SW480 (cell line): ENCODE results near the gene KRTAP16-1.
A peak's percentile ranks its signal among the peaks of the same experiment; 100 is the strongest.

Experiments
- DNase-seq: peaks from one replicate; pipeline ENCODE4 v3.0.0-alpha.2; 2016; ENCODE audit warnings: low spot score

KRTAP16-1 gene

DNA sequence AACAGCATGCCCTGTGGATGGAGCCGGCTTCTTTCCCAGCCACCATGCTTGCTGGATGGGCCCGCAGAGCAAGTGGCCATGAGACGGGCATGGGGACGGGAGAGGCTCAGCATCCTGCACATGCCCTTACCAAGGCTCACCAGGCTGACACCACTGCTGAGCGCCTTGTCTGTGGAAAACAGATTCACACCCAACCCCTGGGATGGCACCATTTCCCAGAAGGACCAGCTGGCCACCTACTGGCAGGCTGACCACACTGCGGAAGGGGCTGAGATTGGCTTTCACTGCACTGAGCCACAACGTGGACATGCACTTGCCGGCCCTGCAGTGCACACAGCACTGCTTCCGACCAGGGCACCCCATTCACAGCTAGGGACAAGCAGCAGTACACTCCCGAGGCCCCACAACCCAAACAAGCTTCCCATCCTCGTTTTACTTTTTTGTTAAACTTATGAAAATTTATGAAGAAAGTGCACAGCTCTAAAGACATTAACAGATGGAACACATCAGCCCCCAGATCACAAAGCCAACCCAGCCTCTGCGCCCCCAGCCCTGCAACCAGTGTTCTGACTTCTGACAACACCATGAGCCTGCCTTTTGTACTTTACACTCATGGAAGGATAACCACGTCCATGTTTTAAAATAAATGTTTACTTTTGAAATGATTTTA lies 20.3 kb upstream of the KRTAP16-1 start:
- DNase-seq: peak; percentile 73

GRCh38 chr17:41328207-41328606 lies 19.1 kb upstream of the KRTAP16-1 start:
- DNase-seq: no peak

DNA sequence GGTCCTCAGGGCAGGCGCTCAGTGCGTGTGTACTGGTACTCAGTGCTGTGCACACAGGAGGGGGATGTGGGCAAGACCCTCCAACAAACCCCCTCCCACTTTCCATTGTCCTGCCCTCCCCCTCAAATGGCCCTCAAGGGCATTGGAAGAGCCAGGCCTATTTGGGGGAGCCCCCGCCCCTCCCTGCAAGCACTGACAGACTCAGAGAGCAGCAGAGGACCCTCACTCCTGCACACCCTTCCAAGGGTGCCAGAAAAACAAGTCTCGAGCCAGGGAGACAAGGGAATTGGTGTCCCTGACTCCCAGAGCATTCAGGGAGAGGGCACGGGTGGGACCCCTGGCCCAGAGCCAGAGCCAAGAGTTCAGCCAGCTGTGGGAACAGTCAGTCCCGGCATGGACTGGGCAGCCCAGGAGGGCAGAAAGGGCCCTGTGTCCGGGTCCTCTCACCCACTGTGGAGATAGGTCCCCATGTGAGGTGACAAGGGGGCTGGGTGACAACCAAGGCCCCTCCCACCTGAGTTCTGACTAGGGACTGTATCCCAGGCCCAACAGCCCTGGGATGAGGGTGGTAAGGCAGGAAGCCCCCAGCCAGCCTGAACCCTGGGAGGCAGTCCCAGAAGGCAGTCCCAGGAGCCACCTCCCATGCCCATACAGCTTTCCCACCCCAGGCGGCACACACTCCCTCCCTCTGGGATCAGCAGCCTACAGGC lies 18.5 kb upstream of the KRTAP16-1 start:
- DNase-seq: no peak

GRCh38 chr17:41326173-41327145 lies 17.4 kb upstream of the KRTAP16-1 start:
- DNase-seq: peak; percentile 78

- no peak for DNase-seq
These were observed 16.5 kb upstream of the KRTAP16-1 start for GRCh38 chr17:41325611-41326010.

- no peak for DNase-seq
These were observed 16.0 kb upstream of the KRTAP16-1 start for GRCh38 chr17:41325126-41325525.

- peak; percentile 74 for DNase-seq
These were observed 15.3 kb upstream of the KRTAP16-1 start for GRCh38 chr17:41324180-41325075.

DNA sequence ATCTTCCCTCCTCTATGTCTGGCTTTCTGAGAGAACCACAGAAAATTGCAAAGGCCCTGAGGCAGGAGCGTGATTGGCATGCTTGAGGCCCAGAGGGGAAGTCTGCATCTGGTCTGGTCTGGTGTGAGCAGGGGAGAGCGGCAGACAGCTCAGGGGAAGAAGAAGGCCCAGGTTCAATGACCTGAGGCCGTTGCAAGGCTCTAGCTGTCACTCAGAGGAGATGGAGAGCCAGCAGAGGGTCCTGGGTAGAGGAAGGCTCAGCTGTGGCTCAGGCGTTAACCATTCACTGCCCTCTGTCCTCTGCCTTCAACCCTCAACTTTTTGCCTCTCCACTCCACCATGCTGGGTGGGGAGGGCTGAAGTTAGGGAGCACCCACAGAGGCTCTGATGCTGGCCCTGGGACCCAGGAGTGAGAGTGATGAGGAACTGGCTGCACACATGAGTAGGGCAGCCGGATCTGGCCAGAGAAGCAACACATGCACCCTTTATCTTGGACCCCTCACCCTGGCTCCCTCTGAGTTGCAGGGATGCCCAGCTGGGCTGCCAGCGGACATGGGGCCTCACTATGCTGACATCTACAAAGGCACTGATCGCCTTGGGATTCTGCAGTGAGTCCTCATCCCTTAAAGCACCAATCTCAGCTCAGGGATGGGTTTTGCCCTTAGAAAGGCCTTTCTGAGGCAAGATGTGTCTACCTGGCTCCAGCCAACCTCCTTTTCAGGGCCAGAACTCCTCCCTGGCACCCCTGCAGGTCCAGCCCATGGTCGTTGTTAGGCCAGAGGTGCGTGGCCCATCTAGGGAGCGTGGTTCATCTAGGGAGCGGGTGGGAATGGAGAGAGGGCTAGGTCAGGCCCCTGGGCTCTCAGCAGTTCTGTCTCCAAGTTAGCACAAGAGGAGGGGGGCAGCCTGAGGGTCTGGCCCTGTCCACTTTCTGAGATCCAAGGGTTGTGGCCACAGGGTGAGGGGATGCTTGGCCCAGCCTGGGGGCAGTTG lies 14.1 kb upstream of the KRTAP16-1 start:
- no peak for DNase-seq

GRCh38 chr17:41322094-41322902 lies 13.2 kb upstream of the KRTAP16-1 start:
- DNase-seq: peak; percentile 67

DNA sequence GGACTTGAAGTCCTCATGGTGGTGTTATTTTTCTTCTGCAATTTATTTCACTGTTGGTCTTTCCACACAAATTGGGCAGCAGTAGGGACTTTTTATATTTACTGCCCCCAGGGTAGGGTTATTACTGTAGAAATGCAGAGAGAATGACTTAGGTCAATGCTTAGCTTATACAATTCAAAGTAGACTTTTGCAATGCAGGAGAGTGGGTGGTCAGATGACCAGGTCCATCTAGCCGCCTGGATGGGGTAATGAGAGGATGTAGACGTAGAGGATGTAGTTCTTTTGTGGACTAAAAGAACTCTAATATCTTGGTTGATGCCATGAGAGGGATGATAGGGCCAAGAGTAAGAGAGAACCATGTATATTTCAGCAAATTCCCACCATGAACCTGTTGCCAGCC lies 9.1 kb upstream of the KRTAP16-1 start:
- DNase-seq: no peak

DNA sequence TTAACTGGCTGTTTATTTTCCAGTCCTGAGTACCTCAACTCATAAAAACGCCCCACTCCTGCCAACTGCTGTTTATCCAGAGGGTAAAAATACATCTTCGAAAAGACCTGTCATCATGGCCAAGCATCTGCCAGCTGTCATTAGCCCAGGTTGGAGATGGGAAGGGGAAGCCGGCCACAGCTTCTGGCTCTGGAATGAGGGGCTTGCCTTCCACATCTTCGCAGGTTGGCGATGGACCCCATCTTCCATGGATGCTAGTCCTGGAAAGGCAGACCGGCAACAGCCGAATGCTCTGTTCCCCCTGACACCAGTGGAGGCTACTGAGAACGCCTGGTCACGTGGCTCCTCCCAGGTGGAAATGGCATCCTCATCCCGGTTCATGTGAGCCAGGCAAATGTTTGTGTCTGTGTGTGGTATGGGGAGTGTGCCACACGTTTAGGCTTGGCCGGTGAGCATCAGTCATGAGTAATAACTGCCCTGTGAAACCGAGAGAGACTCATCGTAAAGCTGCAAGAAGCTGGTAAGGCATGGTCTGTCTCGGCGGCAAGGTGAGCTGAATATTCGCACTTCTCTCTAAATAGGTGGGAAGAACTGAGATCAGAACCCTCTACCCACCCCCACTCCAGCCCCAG lies 6.8 kb upstream of the KRTAP16-1 start:
- DNase-seq: no peak

- DNase-seq: no peak
These were observed 6.2 kb upstream of the KRTAP16-1 start, which contains the start of gene KRTAP17-1 for GRCh38 chr17:41315204-41315794. KRTAP17-1 (minus strand) TSS chr17:41315710; CDS start chr17:41315650, 60 bp downstream.

- DNase-seq: no peak
These were observed 2.0 kb upstream of the KRTAP16-1 start for GRCh38 chr17:41311111-41311510.

GRCh38 chr17:41308251-41308917 lies 725 bp downstream of the KRTAP16-1 start:
- peak; percentile 60 for DNase-seq

DNA sequence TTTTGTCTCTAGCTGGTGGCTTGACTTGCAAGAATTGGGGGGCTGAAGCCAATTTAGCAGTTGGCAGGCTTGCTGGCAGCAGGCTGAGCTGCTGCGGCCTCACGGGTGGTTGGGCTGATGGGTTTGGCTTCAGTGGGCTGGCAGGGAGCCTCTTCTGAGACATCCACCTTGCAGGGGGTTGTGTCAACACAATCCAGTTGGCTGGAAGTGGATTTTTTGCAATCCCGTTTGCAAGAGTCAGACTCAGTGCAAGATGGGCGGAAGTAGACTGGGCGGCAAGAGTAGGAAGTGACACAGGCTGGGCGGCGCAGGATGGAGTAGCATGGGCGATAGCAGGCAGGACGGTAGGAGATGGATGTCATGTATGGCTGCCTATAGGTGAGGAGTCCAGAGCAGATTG lies 1.5 kb downstream of the KRTAP16-1 start:
- no peak for DNase-seq

GRCh38 chr17:41304091-41304490 lies 5.0 kb downstream of the KRTAP16-1 start:
- no peak for DNase-seq

DNA sequence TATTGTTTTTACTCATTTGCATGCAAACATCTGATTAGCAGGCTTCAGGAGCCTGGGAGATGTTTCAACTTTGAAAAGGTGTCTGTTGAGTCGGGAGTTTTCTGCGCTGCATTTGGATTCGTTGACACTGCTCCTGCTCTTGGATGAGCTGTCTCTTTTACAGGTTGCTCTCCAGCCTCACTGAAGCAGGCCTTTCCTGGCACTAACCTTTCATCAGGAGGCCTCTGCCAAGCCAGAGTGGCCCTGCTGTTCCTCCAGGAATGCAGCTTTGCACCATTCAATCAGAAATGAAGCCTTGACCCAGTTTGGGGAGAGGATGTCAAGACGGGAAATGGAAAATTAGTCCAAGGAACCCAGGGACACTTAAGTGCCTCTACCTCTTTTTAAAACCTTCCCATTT lies 6.1 kb downstream of the KRTAP16-1 start:
- no peak for DNase-seq
